C4-2B (cell line): ENCODE data around the gene FAM20C.

Experiments used
- H3K27ac ChIP-seq: fragments of 450-650 bp; 2 replicates; pipeline ENCODE4 v1.5.1; 2017
- ZFX ChIP-seq: fragments of 450-650 bp; IDR thresholded peaks from 2 replicates; pipeline ENCODE4 v1.6.1; 2017
- TF ChIP-seq, protein P1 (sequence below): fragments of 450-650 bp; conservative IDR thresholded peaks from 2 replicates; pipeline ENCODE4 v1.5.1; 2017; ENCODE audit warnings: mild to moderate bottlenecking

Gene FAM20C

DNA sequence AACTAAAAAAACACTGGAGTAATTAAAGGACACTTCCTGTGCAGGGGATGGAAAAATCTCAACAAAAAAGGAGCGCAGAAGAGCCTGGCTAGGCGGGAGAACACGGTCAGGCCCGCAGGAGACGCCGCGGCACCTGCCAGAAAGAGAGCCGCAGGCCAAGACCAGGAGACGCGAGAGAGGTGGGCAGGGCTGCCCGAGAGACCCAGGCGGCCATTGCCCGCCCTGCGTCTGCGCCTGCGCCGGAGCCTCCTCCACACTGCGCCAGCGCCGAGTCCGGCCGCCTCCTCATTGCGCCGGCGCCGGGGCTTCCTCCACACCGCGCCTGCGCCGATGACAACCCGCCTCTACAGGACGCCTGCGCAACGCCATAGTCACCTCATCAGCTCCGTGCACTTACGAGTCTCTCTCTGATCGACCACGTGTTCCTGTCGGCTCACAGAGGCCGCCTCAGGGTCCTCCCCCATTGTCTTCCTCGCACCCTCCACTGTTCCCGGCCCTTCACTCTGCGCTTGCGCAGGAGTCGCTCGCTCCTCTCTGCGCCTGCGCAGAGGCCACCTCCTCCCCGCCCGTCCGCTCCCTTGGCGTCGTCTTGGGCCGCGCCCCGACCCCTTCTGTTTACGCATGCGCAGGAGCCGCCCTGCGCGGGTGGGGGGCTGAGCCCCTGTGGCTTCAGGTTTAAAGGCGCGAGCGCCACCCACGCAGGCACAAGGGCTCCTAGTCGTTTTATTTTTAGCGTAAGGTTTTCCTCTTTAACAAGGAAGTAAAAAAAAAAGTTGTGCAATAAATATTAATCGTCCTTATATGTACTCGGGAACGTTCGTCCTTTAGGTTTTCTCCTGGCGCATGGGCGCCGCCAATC lies 43.2 kb upstream of the FAM20C start:
- TF ChIP-seq, protein P1, sequence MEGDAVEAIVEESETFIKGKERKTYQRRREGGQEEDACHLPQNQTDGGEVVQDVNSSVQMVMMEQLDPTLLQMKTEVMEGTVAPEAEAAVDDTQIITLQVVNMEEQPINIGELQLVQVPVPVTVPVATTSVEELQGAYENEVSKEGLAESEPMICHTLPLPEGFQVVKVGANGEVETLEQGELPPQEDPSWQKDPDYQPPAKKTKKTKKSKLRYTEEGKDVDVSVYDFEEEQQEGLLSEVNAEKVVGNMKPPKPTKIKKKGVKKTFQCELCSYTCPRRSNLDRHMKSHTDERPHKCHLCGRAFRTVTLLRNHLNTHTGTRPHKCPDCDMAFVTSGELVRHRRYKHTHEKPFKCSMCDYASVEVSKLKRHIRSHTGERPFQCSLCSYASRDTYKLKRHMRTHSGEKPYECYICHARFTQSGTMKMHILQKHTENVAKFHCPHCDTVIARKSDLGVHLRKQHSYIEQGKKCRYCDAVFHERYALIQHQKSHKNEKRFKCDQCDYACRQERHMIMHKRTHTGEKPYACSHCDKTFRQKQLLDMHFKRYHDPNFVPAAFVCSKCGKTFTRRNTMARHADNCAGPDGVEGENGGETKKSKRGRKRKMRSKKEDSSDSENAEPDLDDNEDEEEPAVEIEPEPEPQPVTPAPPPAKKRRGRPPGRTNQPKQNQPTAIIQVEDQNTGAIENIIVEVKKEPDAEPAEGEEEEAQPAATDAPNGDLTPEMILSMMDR, result no peak
- TF ChIP-seq ZFX, result no peak
- peak overlapping the region; percentile 96 for H3K27ac ChIP-seq

DNA sequence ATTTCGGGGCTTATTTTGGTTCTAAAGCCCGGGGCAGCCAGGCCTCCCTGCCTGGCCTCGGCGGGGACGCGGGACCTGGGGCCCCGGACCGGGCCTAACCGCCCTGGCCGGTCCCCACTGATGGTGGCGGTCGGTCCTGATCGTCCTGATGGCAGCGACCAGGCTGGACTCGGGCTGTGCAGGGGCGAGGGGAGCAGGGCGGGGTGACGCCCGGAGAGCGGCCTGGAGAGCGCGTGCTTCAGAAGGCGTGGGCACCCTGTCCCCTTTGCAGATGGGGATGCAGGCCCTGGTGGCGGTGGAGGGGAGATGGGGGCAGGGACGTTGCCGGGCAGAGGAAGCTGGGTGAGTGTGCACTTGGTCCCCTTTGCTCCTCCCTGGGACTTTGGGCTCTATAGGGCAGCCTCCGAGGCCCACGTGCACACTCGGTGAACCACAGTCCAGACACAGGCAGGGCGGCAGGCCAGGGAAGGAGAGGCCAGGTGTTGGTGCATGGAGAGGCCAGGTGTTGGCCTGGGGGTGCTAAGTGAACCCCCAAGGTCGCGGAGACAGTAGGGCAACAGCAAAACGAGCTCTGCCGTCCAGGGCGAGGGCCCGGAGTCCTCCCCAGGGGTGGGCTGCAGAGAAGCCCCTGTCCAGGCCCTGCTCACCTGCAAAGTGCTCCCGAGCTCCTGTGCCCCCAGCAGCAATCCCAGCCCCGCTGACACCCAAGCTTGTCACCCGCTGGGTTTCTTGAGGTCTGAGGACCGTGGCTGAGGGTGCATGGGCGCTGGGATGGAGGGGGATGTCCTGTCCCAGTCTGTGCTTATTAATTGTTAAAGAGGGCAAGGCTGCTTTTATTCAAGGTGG lies 42.4 kb upstream of the FAM20C start:
- peak; percentile 77; the same call in 1 of the 2 replicates for TF ChIP-seq ZFX
- TF ChIP-seq, protein P1, result no peak
- peak overlapping the region; percentile 96 for H3K27ac ChIP-seq

DNA sequence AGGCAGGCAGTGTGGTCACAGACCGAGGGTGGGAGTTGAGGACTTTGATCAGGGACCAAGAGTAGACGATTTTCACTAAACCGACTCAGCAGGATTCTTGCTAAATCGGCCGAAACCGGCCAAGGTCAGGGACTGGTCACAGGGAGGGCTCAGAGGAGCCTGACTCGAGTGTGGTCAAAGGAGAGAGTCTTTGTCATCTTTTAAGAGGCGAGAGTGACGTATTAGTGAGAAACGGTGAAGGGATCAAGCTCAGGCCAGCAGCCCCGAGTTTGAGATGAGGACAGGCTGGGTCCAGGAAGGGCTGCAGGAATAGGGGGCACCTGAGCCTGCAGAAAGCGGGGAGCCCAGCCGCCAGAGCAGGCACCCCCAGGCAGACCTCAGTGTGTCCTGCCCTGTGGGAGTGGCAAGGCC lies 41.6 kb upstream of the FAM20C start:
- TF ChIP-seq, protein P1, result no peak
- no peak for TF ChIP-seq ZFX
- H3K27ac ChIP-seq, result peak overlapping the region; percentile 96; the same call in 1 of the 2 replicates

DNA sequence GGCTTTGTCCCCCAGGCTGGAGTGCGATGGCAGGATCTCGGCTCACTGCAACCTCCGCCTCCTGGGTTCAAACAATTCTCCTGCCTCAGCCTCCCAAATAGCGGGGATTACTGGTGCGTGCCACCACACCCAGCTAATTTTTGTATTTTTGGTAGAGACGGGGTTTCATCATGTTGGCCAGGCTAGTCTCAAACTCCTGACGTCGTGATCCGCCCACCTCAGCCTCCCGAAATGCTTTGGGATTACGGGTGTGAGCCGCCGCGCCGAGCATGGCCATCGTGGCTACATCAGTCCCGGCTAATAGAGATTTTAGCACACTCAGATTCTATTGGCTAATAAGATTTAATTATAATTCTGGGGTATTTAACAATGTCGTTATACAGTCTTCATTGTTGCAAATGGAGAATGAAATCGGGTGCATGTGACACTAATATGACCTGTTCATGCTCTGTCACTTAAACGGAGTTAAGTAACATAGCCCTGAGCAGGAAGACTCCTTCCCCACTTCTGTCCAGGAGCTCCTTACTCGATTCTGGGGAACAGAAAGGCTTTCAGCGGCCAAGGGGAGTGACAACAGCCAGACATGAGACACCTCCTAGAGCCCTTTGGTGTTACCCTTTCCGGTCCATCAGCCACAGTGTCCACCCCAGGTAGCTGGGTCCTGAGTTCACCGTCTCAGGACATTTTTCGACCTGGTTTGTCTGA lies 40.9 kb upstream of the FAM20C start:
- H3K27ac ChIP-seq, result no peak overlapping the region; the same call in 1 of the 2 replicates
- TF ChIP-seq, protein P1, result no peak
- no peak for TF ChIP-seq ZFX

DNA sequence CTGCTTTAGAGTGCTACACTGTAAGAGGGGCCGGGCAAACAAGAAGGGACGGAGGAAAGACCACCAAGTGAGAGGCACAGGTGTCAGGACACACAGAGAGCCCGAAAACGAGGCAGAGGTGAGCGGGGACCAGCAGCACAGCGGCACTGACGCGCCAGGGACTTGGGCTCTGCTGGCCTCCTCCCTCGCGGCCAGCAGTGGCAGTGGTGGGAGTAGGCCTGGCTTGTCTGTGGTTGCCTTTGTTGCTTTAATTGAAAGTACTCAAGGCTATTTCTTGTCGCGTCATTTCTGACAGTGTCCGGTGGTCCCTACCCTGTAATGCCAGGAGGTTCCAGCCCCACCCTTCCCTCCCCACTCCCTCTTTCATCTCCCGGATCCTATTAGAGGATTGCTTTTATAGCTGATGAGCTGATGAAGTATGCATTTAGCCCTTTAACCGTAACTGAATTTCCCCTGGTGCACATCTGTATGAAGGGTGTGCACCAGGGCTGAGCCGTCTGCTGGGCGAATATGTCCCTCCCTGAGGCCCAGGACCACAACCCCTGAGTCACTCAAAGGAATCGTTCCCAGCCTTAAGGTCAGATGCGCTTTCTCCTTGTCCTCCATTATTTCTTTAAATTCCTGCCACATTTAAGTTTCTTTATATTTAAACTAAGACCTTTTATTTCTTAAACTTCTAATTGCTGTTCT lies 39.5 kb upstream of the FAM20C start:
- TF ChIP-seq, protein P1, result no peak
- TF ChIP-seq ZFX, result no peak
- H3K27ac ChIP-seq, result no peak overlapping the region

DNA sequence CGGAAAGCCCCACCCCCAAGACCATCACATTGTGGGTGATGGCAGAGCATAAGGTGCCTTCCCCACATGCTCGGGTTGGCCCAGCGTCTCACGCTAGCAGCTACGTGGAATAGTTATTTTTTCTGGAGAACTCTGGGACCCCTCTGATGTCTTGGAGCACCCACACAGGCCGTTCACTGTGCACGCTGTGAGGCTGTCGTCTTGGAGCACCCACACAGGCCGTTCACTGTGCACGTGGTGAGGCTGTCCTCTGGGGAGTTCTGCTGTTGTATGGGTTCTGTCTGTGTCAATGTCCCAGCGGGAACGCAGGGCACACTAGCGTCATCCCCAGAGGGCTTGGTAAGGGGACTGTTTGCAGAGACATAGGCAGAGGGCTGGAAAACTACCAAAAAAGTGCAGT lies 38.8 kb upstream of the FAM20C start:
- no peak for TF ChIP-seq ZFX
- TF ChIP-seq, protein P1, result no peak
- H3K27ac ChIP-seq, result no peak overlapping the region
